H1 (cell line): Measurements from ENCODE around the gene OR2T11. TPM values are rescaled to one million over a fixed set of nuclear protein-coding genes. Genes with fewer than 3 reads are reported as not detected.

Experiments used
- POU5F1 ChIP-seq: IDR thresholded peaks from 2 replicates; pipeline ENCODE4 v1.6.1; 2011; ENCODE audit warnings: low read depth, mild to moderate bottlenecking, low read length, moderate library complexity
- SIRT6 ChIP-seq: IDR thresholded peaks from one replicate; pipeline ENCODE4 v1.7.1; 2012; ENCODE audit warnings: low read length, inconsistent platforms
- SIX5 ChIP-seq: IDR thresholded peaks from 2 replicates; pipeline ENCODE4 v1.6.1; 2011; ENCODE audit warnings: mild to moderate bottlenecking, low read depth, low read length
- polyA plus RNA-seq, 7 experiments: library from polyadenylated mRNA; depleted of rRNA in 3 of 7; stranded (reverse) in 5 of 7; unstranded in 2 of 7; fragments of >200 nt in 5 of 7; fragments of 200-250 nt in 2 of 7; gene quantifications; 1 replicate in 5 of 7; 2 replicates in 1 of 7; 4 replicates in 1 of 7; pipeline versions ENCODE4 v1.2.1 to v1.2.3, GENCODE V29; 2011 to 2013; ENCODE audit warnings: missing spikeins in 2 of 7, mixed read lengths in 2 of 7
- total RNA-seq: library from RNA; stranded (reverse); fragmentation: NEBNext Ultra II Directional; extraction: Animal tissue kit (Norgen Biotek cat#: 25700); gene quantifications from 2 replicates; pipeline ENCODE4 v1.2.1, GENCODE V29; 2021

Gene OR2T11
- total and polyA plus RNA-seq, 2 of the 8 experiments (the other 6 are each of a cell fraction or from before 2014, with no cell fraction given), result not detected

DNA sequence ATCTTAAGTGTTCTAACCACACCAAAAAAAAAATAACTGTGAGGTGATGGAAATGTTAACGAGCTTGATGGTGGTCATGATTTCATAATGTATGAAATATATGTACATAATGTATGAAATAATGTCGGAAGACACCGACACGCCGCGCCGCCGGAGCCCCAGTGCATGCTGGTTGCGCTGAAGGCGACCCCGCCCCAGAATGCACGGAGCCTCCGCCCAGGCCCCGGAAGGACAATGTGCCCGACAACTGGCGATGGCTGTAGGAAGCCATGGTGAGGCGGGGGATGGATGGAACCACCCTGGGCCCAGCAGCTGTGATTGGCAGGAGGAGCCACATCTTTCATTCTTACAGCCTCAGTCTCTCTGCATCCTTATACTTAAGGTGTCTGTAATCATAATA is 44.8 kb downstream of the OR2T11 start (continued):
- no peak for TF ChIP-seq POU5F1
- no peak for TF ChIP-seq SIX5
- no peak for TF ChIP-seq SIRT6
